Immature natural killer cell (primary cell): ENCODE results near the gene CELF5. TPM values are rescaled to one million over a fixed set of nuclear protein-coding genes. Genes with fewer than 3 reads are reported as not detected.
A peak's percentile ranks its signal among the peaks of the same experiment; 100 is the strongest.
"Not testable (repeated sequence)": the region's sequence is repeated elsewhere in the genome, so short reads cannot be mapped to it uniquely, and the experiment has no call there.

Experiments used
- DNase-seq, 3 donors: peaks; one replicate each; pipeline ENCODE4 v3.0.0; 2022; ENCODE audit warnings: mixed read lengths in 1 of 3
- H3K27ac Mint-ChIP-seq, 6 donors: one replicate each; pipeline ENCODE4 v1.8.0; 2020; ENCODE audit warnings: mixed read lengths in 6 of 6, mild to moderate bottlenecking in 5 of 6, inconsistent platforms in 4 of 6, moderate library complexity in 3 of 6
- H3K27me3 Mint-ChIP-seq, 3 donors: one replicate each; pipeline ENCODE4 v1.8.0; 2020 to 2021; ENCODE audit warnings: low read depth in 3 of 3, mild to moderate bottlenecking in 3 of 3, mixed read lengths in 3 of 3, moderate library complexity in 3 of 3, inconsistent platforms in 1 of 3
- H3K36me3 Mint-ChIP-seq, 3 donors: one replicate each; pipeline ENCODE4 v1.8.0; 2020; ENCODE audit warnings: mixed read lengths in 3 of 3, inconsistent platforms in 2 of 3, mild to moderate bottlenecking in 2 of 3
- H3K4me1 Mint-ChIP-seq, 2 donors: one replicate each; pipeline ENCODE4 v1.8.0; 2020; ENCODE audit warnings: inconsistent platforms in 2 of 2, mild to moderate bottlenecking in 2 of 2, mixed read lengths in 2 of 2, moderate library complexity in 1 of 2
- H3K4me3 Mint-ChIP-seq, 5 donors: one replicate each; pipeline ENCODE4 v1.8.0; 2020; ENCODE audit warnings: mild to moderate bottlenecking in 5 of 5, mixed read lengths in 5 of 5, inconsistent platforms in 3 of 5, moderate library complexity in 3 of 5
- H3K9me3 Mint-ChIP-seq, 6 donors: one replicate each; pipeline ENCODE4 v1.8.0; 2020; ENCODE audit warnings: mild to moderate bottlenecking in 6 of 6, mixed read lengths in 6 of 6, inconsistent platforms in 4 of 6, moderate library complexity in 3 of 6
- polyA plus RNA-seq, 3 donors: library from polyadenylated mRNA; unstranded; fragments of 300-500 nt; fragmentation: Illumina TruSeq; gene quantifications; one replicate each; pipeline ENCODE4 v1.2.3, GENCODE V29; 2021

Gene CELF5
- polyA plus RNA-seq, 3 donors from 2014 or later: not detected

GRCh38 chr19:3186160-3186688 is 38.2 kb upstream of the CELF5 start:
- Mint-ChIP-seq H3K4me3 (peak overlapping the region; percentile 80 to 84 (median 82)), H3K4me1 (peaks cover 58 to 60% of the 10 kb centered on the region in 2 donors), H3K36me3 (peaks cover 0 to 6% (median 4%) of the 10 kb centered on the region in 3 donors), H3K9me3 (no peaks in the 10 kb centered on the region), H3K27ac (peak overlapping the region; percentile 65 to 83 (median 78)), H3K27me3 (peaks cover 5 to 10% (median 7%) of the 10 kb centered on the region in 3 donors)
- DNase-seq: no peak

- Mint-ChIP-seq H3K27me3 (peaks cover 5 to 10% (median 7%) of the 10 kb centered on the region in 3 donors), H3K4me3 (peak overlapping the region; percentile 80 to 84 (median 82)), H3K36me3 (peaks cover 0 to 6% (median 4%) of the 10 kb centered on the region in 3 donors), H3K9me3 (no peaks in the 10 kb centered on the region), H3K4me1 (peaks cover 54 to 60% of the 10 kb centered on the region in 2 donors), H3K27ac (peak overlapping the region; percentile 62 to 83 (median 78))
- DNase-seq: no peak
Measured at GRCh38 chr19:3186891-3187661, 37.4 kb upstream of the CELF5 start.

DNA sequence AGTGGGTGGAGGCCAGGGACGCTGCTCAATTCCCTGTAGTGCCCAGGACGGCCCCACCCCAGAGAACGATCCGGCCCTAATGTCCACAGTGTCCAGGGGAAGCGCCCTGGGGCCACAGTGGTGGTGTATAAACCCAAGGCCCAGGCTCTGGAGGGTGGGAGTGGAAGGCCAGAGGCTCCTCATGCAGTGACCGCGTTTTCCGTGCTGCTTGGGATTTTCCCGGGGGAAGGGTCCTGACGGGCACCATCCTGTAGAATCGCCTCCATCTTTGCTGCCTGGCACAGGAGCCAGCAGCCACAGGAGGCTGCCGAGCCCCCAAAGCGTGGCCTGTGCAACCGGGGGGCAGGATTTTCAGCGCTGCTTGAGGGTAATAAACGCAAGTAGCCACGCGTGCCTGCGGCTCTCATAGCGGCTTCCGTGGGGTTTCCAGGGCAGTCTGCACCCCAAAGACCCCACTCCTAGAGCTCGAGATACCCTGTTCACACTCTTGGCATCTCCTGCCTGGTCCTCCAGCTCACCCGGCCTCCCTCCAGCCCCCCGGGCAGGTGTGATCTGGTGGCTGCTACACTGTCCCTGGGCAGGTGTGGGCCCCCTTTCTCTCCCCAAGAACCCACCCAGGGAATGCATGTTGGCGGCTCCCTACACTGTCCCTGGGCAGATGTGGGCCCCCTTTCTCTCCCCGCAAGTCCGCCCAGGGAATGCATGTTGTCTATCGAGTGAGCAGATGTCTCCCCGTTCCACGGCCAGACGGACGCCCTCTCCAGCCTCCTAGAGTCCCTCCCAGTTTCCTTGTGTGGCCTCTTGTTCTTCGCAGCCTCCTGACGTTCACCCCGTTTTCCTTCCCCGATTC is 36.6 kb upstream of the CELF5 start:
- H3K36me3 Mint-ChIP-seq: peaks cover 0 to 6% (median 4%) of the 10 kb centered on the region in 3 donors
- H3K4me1 Mint-ChIP-seq: peaks cover 49 to 57% of the 10 kb centered on the region in 2 donors
- peak overlapping the region in 2 of 6 donors; percentile 16 to 28 for H3K27ac Mint-ChIP-seq
- DNase-seq: no peak
- peaks cover 5 to 10% (median 7%) of the 10 kb centered on the region in 3 donors for H3K27me3 Mint-ChIP-seq
- H3K4me3 Mint-ChIP-seq: peak overlapping the region in 4 of 5 donors; percentile 26 to 82 (median 42)
- H3K9me3 Mint-ChIP-seq: no peaks in the 10 kb centered on the region

- Mint-ChIP-seq H3K27me3 (peaks cover 5 to 9% (median 7%) of the 10 kb centered on the region in 3 donors), H3K4me1 (peaks cover 42 to 50% of the 10 kb centered on the region in 2 donors), H3K36me3 (peaks cover 0 to 5% (median 3%) of the 10 kb centered on the region in 3 donors), H3K27ac (peak overlapping the region in 2 of 6 donors; percentile 28 to 50), H3K9me3 (no peaks in the 10 kb centered on the region), H3K4me3 (peak overlapping the region in 3 of 5 donors; percentile 33 to 51 (median 40))
- DNase-seq: no peak
Measured at GRCh38 chr19:3188627-3189596, 35.5 kb upstream of the CELF5 start.

GRCh38 chr19:3189702-3190469 is 34.6 kb upstream of the CELF5 start:
- Mint-ChIP-seq H3K27ac (no peak overlapping the region), H3K27me3 (peaks cover 5 to 7% (median 7%) of the 10 kb centered on the region in 3 donors), H3K9me3 (no peaks in the 10 kb centered on the region), H3K4me3 (no peak overlapping the region), H3K36me3 (peaks cover 0 to 6% (median 0%) of the 10 kb centered on the region in 3 donors), H3K4me1 (peaks cover 32 to 40% of the 10 kb centered on the region in 2 donors)
- no peak for DNase-seq

DNA sequence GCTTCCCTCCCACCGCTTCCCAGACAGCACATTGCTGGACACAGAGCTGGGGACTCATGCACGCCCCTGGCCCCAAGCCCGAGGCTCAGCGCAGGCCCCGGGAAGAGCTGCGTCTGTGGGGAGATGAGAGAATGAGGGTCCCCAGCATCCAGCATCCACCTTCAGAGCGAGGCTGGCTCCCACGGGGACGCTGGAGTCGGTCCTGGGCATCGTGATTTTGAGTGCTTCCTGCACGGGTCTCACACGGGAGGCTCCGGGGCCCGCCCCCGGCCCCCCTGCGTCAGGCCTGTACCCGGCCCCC is 34.0 kb upstream of the CELF5 start:
- Mint-ChIP-seq H3K4me3 (no peak overlapping the region), H3K27ac (no peak overlapping the region), H3K36me3 (peaks cover 0 to 6% (median 0%) of the 10 kb centered on the region in 3 donors), H3K4me1 (peaks cover 28 to 35% of the 10 kb centered on the region in 2 donors), H3K9me3 (no peaks in the 10 kb centered on the region), H3K27me3 (peaks cover 4 to 6% (median 5%) of the 10 kb centered on the region in 3 donors)
- no peak for DNase-seq

DNA sequence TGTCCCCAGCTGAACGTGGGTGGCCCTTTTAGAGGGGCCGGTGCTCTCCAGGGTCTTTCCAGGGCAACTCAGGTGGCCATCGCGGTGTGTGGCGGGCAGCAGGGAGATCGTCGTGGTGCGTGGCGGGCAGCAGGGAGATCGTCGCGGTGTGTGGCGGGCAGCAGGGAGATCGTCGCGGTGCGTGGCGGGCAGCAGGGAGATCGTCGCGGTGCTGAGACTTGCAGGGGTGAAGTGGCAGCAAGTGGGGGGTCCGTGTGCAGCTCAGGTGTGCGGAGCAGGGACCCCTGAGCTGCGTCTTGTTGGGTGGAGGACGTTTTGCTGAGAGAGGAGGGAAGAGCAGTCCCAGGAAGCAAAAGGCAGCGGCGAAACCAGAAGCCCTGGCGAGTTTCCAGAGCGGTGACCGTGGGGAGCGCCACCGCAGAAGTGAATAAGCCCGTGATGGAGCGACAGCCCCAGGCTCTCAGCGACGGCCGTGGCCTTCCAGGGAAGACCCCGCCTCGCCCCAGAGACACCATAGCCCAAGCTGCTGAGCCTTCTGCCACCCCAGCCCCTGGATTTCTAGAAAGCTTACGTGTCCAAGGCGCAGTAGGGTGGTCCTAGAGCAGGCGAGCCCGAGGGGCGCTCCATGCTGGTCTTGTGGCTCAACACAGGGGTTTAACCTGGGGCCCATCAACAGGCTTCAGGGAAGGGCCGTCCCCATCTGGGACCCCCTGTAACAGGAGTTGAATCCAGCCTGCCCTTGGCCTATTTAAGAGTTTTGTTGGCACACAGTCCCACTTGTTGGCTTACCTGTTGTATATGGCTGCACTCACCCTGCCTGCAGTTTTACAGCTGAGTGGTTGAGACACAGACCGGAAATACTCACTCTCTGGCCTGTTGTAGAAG is 33.3 kb upstream of the CELF5 start:
- Mint-ChIP-seq H3K4me1 (peaks cover 25 to 33% of the 10 kb centered on the region in 2 donors), H3K4me3 (no peak overlapping the region), H3K36me3 (peaks cover 0 to 9% (median 0%) of the 10 kb centered on the region in 3 donors), H3K27ac (peak overlapping the region in 2 of 6 donors; percentile 12 to 57), H3K27me3 (peaks cover 3% of the 10 kb centered on the region in 3 donors), H3K9me3 (no peaks in the 10 kb centered on the region)
- DNase-seq: no peak

- H3K27me3 Mint-ChIP-seq, DNase-seq, H3K36me3 Mint-ChIP-seq, H3K4me3 Mint-ChIP-seq, H3K9me3 Mint-ChIP-seq, H3K27ac Mint-ChIP-seq: not testable (repeated sequence)
- H3K4me1 Mint-ChIP-seq: peaks cover 21 to 29% of the 10 kb centered on the region in 2 donors
Measured at GRCh38 chr19:3191806-3192104, 32.7 kb upstream of the CELF5 start.

DNA sequence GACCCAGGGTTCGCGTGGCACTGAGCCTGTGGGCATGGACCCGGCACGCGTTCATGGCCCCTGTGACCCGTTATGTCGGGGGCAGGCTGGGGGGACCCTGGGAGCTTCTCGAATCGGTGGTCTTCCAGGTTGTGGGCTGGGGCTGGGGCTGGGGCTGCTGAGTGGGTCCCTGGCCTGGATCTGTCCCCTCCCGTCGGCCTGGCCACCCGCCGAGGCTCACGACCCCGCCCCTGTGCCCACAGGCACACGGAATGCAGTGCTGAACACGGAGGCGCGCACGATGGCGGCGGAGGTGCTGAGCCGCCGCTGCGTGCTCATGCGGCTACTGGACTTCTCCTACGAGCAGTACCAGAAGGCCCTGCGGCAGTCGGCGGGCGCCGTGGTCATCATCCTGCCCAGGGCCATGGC is 32.2 kb upstream of the CELF5 start:
- no peak overlapping the region for H3K27ac Mint-ChIP-seq
- peaks cover 16 to 24% of the 10 kb centered on the region in 2 donors for H3K4me1 Mint-ChIP-seq
- H3K36me3 Mint-ChIP-seq: peaks cover 0 to 9% (median 0%) of the 10 kb centered on the region in 3 donors
- no peaks in the 10 kb centered on the region for H3K9me3 Mint-ChIP-seq
- peaks cover 3 to 4% (median 3%) of the 10 kb centered on the region in 3 donors for H3K27me3 Mint-ChIP-seq
- H3K4me3 Mint-ChIP-seq: no peak overlapping the region
- DNase-seq: no peak

GRCh38 chr19:3192684-3193083 is 31.8 kb upstream of the CELF5 start:
- Mint-ChIP-seq H3K36me3 (peaks cover 0 to 9% (median 0%) of the 10 kb centered on the region in 3 donors), H3K4me3 (no peak overlapping the region), H3K27me3 (peaks cover 3 to 6% (median 3%) of the 10 kb centered on the region in 3 donors), H3K9me3 (no peaks in the 10 kb centered on the region), H3K27ac (no peak overlapping the region), H3K4me1 (peaks cover 12 to 22% of the 10 kb centered on the region in 2 donors)
- DNase-seq: no peak

DNA sequence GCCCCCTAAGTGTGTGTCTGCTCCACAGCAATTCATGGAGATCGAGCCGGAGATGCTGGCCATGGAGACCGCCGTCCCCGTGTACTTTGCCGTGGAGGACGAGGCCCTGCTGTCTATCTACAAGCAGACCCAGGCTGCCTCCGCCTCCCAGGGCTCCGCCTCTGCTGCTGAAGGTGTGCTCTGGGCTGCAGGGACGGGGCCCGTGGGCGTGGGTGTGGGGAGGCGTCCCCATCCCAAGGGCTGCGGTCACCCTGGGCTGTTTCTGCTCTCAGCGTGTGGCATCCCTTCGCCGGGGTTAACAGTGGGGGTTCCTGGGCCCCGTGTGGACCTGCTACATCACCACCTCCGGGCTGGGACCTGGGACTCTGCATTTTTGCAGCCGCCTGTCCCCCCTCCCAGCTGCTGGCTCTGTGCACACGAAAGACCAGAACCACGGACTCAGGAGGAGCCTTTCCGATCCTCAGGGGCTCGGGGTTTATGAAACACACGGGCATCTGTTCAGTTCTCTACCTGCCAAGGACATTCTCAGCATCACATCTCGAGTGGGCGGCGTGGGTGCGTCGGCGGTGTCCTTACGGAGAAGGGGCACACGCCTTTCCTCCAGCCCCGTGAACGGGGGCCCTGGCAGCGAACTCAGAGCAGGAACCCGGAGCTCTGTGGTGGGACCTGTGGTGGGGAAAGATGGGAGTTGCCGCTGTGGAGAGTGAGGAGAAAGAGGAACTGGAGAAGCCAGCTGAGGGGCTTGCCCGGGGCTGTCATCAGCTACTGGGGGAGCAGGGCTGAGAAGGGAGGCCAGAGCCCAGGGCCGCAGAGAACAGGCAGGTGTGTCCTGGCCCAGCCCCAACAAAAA is 31.0 kb upstream of the CELF5 start:
- peaks cover 2 to 3% (median 3%) of the 10 kb centered on the region in 3 donors for H3K27me3 Mint-ChIP-seq
- DNase-seq: no peak
- peaks cover 6 to 16% of the 10 kb centered on the region in 2 donors for H3K4me1 Mint-ChIP-seq
- H3K4me3 Mint-ChIP-seq: no peak overlapping the region
- H3K36me3 Mint-ChIP-seq: peaks cover 0 to 9% (median 0%) of the 10 kb centered on the region in 3 donors
- peak overlapping the region in 1 of 6 donors; percentile 71 for H3K27ac Mint-ChIP-seq
- no peaks in the 10 kb centered on the region for H3K9me3 Mint-ChIP-seq
